GM23338 (cell line): ENCODE results near the gene NFATC3.

Source experiments
- CREB1 ChIP-seq: fragments of 250-450 bp; sonication (Bioruptor Pico); IDR thresholded peaks from 2 replicates; pipeline ENCODE4 v1.5.0; 2020; ENCODE audit warnings: low read depth, mild to moderate bottlenecking, moderate library complexity
- CTCF ChIP-seq, 2 experiments: fragments of 200-600 bp in 1 of 2; sonication (generic) in 1 of 2; conservative IDR thresholded peaks; 2 replicates each; pipeline versions ENCODE4 v1.5.1 to v1.6.1; 2016 to 2017; ENCODE audit warnings: antibody characterized with exemption in 2 of 2, low read depth in 2 of 2, mild to moderate bottlenecking in 2 of 2, moderate library complexity in 1 of 2
- EZH2 ChIP-seq: fragments of 200-600 bp; sonication (generic); IDR thresholded peaks from one replicate; pipeline ENCODE4 v1.8.0; 2017; ENCODE audit warnings: antibody characterized with exemption, mild to moderate bottlenecking, low read depth; ENCODE audit not compliant: unreplicated experiment
- EZH2phosphoT487 ChIP-seq: fragments of 200-600 bp; sonication (generic); IDR thresholded peaks from one replicate; pipeline ENCODE4 v1.8.1; 2018; ENCODE audit warnings: antibody characterized with exemption; ENCODE audit not compliant: unreplicated experiment
- JUNB ChIP-seq: IDR thresholded peaks from one replicate; pipeline ENCODE4 v1.6.1; 2016; ENCODE audit warnings: antibody characterized with exemption; ENCODE audit not compliant: unreplicated experiment
- NANOG ChIP-seq: IDR thresholded peaks from 2 replicates; pipeline ENCODE4 v1.6.1; 2016; ENCODE audit warnings: antibody characterized with exemption, borderline replicate concordance
- POLR2AphosphoS5 ChIP-seq: IDR thresholded peaks from 2 replicates; pipeline ENCODE4 v1.6.1; 2016; ENCODE audit warnings: antibody characterized with exemption, low read depth
- STAT1 ChIP-seq: IDR thresholded peaks from one replicate; pipeline ENCODE4 v1.6.1; 2016; ENCODE audit warnings: antibody characterized with exemption; ENCODE audit not compliant: unreplicated experiment
- ZNF114 ChIP-seq: fragments of 250-450 bp; sonication (Bioruptor Pico); IDR thresholded peaks from 2 replicates; pipeline ENCODE4 v1.5.0; 2020; ENCODE audit warnings: mild to moderate bottlenecking, moderate library complexity
- ZNF462 ChIP-seq: fragments of 250-450 bp; sonication (Bioruptor Pico); IDR thresholded peaks from 2 replicates; pipeline ENCODE4 v1.5.0; 2020; ENCODE audit warnings: mild to moderate bottlenecking, moderate library complexity
- TF ChIP-seq, protein P1 (sequence below): IDR thresholded peaks from one replicate; pipeline ENCODE4 v1.6.1; 2018; ENCODE audit warnings: antibody characterized with exemption; ENCODE audit not compliant: unreplicated experiment
- TF ChIP-seq, protein P2 (sequence below): IDR thresholded peaks from 2 replicates; pipeline ENCODE4 v1.6.1; 2016; ENCODE audit warnings: antibody characterized with exemption

DNA sequence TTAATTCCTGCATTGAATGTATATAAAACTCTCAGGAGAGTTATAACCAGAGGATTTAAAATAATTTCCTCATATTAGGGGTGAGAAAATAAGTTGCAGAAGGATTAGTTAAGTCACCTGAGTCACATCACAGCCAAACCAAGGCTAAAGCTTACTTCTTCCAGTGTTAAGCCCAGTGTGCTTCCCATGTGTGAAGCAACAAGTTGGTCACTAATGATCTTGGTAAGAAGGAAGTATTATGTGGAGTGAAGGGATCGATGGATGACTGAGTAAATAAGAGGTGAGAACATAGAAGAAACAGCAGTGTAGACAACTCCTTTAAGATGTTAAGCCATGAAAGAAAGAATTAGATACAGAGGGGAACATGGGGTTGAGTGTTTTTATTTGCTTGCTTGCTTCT lies 130.1 kb downstream of the NFATC3 start:
- TF ChIP-seq CTCF (conservative IDR thresholded peaks at IDR 0.05; ENCODE audit: low read depth in 2 of 2) (no peak), EZH2 (no peak), CREB1 (CRISPR knock-in tag) (no peak), EZH2phosphoT487 (no peak), POLR2AphosphoS5 (no peak), JUNB (no peak), NANOG (no peak), STAT1 (no peak), ZNF462 (CRISPR knock-in tag) (no peak), ZNF114 (CRISPR knock-in tag) (no peak)
- TF ChIP-seq, protein P1, sequence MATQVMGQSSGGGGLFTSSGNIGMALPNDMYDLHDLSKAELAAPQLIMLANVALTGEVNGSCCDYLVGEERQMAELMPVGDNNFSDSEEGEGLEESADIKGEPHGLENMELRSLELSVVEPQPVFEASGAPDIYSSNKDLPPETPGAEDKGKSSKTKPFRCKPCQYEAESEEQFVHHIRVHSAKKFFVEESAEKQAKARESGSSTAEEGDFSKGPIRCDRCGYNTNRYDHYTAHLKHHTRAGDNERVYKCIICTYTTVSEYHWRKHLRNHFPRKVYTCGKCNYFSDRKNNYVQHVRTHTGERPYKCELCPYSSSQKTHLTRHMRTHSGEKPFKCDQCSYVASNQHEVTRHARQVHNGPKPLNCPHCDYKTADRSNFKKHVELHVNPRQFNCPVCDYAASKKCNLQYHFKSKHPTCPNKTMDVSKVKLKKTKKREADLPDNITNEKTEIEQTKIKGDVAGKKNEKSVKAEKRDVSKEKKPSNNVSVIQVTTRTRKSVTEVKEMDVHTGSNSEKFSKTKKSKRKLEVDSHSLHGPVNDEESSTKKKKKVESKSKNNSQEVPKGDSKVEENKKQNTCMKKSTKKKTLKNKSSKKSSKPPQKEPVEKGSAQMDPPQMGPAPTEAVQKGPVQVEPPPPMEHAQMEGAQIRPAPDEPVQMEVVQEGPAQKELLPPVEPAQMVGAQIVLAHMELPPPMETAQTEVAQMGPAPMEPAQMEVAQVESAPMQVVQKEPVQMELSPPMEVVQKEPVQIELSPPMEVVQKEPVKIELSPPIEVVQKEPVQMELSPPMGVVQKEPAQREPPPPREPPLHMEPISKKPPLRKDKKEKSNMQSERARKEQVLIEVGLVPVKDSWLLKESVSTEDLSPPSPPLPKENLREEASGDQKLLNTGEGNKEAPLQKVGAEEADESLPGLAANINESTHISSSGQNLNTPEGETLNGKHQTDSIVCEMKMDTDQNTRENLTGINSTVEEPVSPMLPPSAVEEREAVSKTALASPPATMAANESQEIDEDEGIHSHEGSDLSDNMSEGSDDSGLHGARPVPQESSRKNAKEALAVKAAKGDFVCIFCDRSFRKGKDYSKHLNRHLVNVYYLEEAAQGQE, result no peak
- TF ChIP-seq, protein P2, sequence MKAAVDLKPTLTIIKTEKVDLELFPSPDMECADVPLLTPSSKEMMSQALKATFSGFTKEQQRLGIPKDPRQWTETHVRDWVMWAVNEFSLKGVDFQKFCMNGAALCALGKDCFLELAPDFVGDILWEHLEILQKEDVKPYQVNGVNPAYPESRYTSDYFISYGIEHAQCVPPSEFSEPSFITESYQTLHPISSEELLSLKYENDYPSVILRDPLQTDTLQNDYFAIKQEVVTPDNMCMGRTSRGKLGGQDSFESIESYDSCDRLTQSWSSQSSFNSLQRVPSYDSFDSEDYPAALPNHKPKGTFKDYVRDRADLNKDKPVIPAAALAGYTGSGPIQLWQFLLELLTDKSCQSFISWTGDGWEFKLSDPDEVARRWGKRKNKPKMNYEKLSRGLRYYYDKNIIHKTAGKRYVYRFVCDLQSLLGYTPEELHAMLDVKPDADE, result no peak
